ENCODE measurements around the gene FGF22. TPM values are rescaled to one million over a fixed set of nuclear protein-coding genes. Genes with fewer than 3 reads are reported as not detected.

The FGF22 gene
- total and polyA plus RNA-seq, 2 of the 13 experiments (the other 11 are each of a cell fraction or from before 2014, with no cell fraction given) = 0.24 TPM; not detected in 1

DNA sequence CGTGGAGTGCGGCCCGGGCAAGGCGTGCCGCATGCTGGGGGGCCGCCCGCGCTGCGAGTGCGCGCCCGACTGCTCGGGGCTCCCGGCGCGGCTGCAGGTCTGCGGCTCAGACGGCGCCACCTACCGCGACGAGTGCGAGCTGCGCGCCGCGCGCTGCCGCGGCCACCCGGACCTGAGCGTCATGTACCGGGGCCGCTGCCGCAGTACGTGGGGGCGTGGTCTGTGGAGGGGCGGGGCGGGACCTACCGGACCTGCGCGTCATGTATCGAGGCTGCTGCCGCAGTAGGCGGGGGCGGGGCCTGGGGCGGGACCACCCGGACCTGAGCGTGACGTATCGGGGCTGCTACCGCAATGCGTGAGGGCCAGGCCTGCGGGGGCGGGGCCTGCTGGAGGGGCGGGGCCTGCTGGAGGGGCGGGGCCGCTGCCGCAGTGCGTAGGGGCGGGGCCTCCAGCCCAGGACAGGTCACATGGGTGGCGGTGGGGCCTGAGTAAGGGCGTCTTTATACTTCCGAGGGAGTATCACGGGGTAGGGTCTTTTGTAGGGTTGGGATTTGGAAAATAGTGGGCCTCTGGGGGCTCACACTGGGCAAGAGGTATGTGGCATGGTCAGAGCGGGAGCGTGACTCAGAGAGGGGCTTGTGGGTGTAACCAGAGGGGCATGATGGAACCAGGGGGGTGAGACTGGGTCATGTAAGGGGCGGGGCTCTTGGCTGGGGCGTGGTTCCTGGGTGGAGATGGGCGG lies 40.8 kb downstream of the FGF22 start (continued):
- TF ChIP-seq PAX8 (CRISPR knock-in tag; IDR thresholded peaks at IDR 0.05; ENCODE audit: borderline replicate concordance) = no peak
- 0 out of 2 replicates have a peak, but pooled peaks have one; percentile 37 for TF ChIP-seq NCOR1 (IDR thresholded peaks at IDR 0.05; ENCODE audit: borderline replicate concordance, low read length)
- TF ChIP-seq ZNF891 (CRISPR knock-in tag; IDR thresholded peaks at IDR 0.05) = no peak
- TF ChIP-seq, protein P1, sequence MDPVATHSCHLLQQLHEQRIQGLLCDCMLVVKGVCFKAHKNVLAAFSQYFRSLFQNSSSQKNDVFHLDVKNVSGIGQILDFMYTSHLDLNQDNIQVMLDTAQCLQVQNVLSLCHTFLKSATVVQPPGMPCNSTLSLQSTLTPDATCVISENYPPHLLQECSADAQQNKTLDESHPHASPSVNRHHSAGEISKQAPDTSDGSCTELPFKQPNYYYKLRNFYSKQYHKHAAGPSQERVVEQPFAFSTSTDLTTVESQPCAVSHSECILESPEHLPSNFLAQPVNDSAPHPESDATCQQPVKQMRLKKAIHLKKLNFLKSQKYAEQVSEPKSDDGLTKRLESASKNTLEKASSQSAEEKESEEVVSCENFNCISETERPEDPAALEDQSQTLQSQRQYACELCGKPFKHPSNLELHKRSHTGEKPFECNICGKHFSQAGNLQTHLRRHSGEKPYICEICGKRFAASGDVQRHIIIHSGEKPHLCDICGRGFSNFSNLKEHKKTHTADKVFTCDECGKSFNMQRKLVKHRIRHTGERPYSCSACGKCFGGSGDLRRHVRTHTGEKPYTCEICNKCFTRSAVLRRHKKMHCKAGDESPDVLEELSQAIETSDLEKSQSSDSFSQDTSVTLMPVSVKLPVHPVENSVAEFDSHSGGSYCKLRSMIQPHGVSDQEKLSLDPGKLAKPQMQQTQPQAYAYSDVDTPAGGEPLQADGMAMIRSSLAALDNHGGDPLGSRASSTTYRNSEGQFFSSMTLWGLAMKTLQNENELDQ (CRISPR knock-in tag; IDR thresholded peaks at IDR 0.05; ENCODE audit: borderline replicate concordance) = no peak
- TF ChIP-seq ZNF652 (CRISPR knock-in tag; IDR thresholded peaks at IDR 0.05; ENCODE audit: borderline replicate concordance, low read depth) = no peak
- TF ChIP-seq HCFC1 (IDR thresholded peaks at IDR 0.05; ENCODE audit: low read depth, low read length) = no peak
- TF ChIP-seq, protein P2, sequence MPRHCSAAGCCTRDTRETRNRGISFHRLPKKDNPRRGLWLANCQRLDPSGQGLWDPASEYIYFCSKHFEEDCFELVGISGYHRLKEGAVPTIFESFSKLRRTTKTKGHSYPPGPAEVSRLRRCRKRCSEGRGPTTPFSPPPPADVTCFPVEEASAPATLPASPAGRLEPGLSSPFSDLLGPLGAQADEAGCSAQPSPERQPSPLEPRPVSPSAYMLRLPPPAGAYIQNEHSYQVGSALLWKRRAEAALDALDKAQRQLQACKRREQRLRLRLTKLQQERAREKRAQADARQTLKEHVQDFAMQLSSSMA (CRISPR knock-in tag; IDR thresholded peaks at IDR 0.05) = no peak
- no peak for TF ChIP-seq ZKSCAN5 (CRISPR knock-in tag; IDR thresholded peaks at IDR 0.05)
- no peak for TF ChIP-seq NKX3-1 (CRISPR knock-in tag; IDR thresholded peaks at IDR 0.05)
- no peak for TF ChIP-seq ZNF782 (CRISPR knock-in tag; IDR thresholded peaks at IDR 0.05; ENCODE audit: borderline replicate concordance)
- no peak for TF ChIP-seq SRSF4 (IDR thresholded peaks at IDR 0.05; ENCODE audit: low read depth, low read length, poor library complexity, severe bottlenecking)
- no peak for TF ChIP-seq WIZ (CRISPR knock-in tag; IDR thresholded peaks at IDR 0.05)
- TF ChIP-seq ELK4 (CRISPR knock-in tag; IDR thresholded peaks at IDR 0.05; ENCODE audit: borderline replicate concordance) = no peak
- TF ChIP-seq TRIM22 (IDR thresholded peaks at IDR 0.05) = no peak
- TF ChIP-seq, protein P3, sequence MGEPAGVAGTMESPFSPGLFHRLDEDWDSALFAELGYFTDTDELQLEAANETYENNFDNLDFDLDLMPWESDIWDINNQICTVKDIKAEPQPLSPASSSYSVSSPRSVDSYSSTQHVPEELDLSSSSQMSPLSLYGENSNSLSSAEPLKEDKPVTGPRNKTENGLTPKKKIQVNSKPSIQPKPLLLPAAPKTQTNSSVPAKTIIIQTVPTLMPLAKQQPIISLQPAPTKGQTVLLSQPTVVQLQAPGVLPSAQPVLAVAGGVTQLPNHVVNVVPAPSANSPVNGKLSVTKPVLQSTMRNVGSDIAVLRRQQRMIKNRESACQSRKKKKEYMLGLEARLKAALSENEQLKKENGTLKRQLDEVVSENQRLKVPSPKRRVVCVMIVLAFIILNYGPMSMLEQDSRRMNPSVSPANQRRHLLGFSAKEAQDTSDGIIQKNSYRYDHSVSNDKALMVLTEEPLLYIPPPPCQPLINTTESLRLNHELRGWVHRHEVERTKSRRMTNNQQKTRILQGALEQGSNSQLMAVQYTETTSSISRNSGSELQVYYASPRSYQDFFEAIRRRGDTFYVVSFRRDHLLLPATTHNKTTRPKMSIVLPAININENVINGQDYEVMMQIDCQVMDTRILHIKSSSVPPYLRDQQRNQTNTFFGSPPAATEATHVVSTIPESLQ (CRISPR knock-in tag; conservative IDR thresholded peaks at IDR 0.05) = no peak
- no peak for TF ChIP-seq HDAC2 (CRISPR knock-in tag; IDR thresholded peaks at IDR 0.05)
- TF ChIP-seq ZNF260 (CRISPR knock-in tag; IDR thresholded peaks at IDR 0.05; ENCODE audit: borderline replicate concordance, low read depth) = no peak
- TF ChIP-seq ZNF614 (CRISPR knock-in tag; IDR thresholded peaks at IDR 0.05; ENCODE audit: borderline replicate concordance) = no peak
- no peak for TF ChIP-seq MTF1 (CRISPR knock-in tag; IDR thresholded peaks at IDR 0.05)
- peak; percentile 44; the same call in 1 of the 2 replicates for TF ChIP-seq SALL1 (CRISPR knock-in tag; IDR thresholded peaks at IDR 0.05)
- no peak for TF ChIP-seq KDM3A (CRISPR knock-in tag; IDR thresholded peaks at IDR 0.05; ENCODE audit: low read depth)
- no peak for TF ChIP-seq JARID2 (CRISPR knock-in tag; IDR thresholded peaks at IDR 0.05; ENCODE audit: insufficient replicate concordance)
- TF ChIP-seq ZSCAN20 (CRISPR knock-in tag; IDR thresholded peaks at IDR 0.05; ENCODE audit: borderline replicate concordance) = no peak
